RWPE1 (cell line): Measurements from ENCODE around the gene F2.

Experiments used
- CTCF ChIA-PET: fragments of 350-600 bp; sonication (Branson Sonifier 250); formaldehyde crosslinking; extraction: SDS; loops from one replicate; lab custom pipeline; 2021; lab: Yijun Ruan, JAX
- POLR2A ChIA-PET: fragments of 400-600 bp; formaldehyde crosslinking; extraction: SDS; loops from one replicate; lab custom pipeline; 2020; ENCODE audit warnings: antibody characterized with exemption; ENCODE audit not compliant: low non-redundant PET; lab: Yijun Ruan, JAX
- DNase-seq: peaks from one replicate; pipeline ENCODE4 v3.0.0; 2012; ENCODE audit warnings: low spot score
- H3K27ac ChIP-seq: fragments of 450-650 bp; 2 replicates; pipeline ENCODE4 v1.5.1; 2017
- CTCF ChIP-seq: fragments of 450-650 bp; conservative IDR thresholded peaks from 2 replicates; pipeline ENCODE4 v1.5.1; 2017; ENCODE audit warnings: low read depth, mild to moderate bottlenecking

The F2 gene

DNA sequence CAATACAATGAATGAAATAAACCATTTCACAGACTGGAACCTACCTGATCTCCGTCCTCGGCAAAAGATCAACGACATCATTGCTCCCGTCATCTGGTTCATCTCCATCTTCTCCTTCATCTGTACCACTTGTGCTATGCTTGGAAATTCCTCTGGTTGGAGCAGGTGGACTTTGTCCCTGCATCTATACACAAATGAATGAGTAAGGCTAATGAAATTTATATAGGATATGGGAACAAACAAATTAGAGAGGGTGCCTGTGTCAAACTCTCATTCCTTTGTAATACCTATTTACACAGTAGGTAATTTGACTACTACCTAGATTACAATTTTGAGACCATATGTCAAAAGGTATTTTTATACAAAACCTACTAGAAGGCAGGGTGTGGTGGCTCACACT, 59.4 kb downstream of the F2 start:
- POLR2A ChIA-PET, result no interaction called here

More for the DNA sequence above, 59.4 kb downstream of the F2 start:
- CTCF ChIA-PET, result interaction anchor here (0.6 kb wide), 1 partner anchor 390 kb away, joined by 3 read pairs; no protein-coding TSS in a partner anchor
- TF ChIP-seq CTCF, result no peak
- DNase-seq, result no peak
- no peak overlapping the region for H3K27ac ChIP-seq
